Spinal cord (tissue), 10 donors: ENCODE measurements around the gene IGSF11. TPM values are rescaled to one million over a fixed set of nuclear protein-coding genes. Genes with fewer than 3 reads are reported as not detected.

Source experiments
- DNase-seq, 6 donors: peaks; one replicate each; pipeline versions ENCODE4 v3.0.0 to v3.0.0-alpha.2; 2013 to 2015; ENCODE audit warnings: low spot score in 6 of 6, low read depth in 4 of 6
- H3K27ac ChIP-seq: one replicate; pipeline ENCODE4 v1.5.1; 2013; ENCODE audit warnings: low read depth, low read length, control low read depth
- H3K27me3 ChIP-seq: one replicate; pipeline ENCODE4 v1.6.1; 2013; ENCODE audit warnings: low read length; ENCODE audit not compliant: control insufficient read depth, insufficient read depth
- H3K36me3 ChIP-seq: one replicate; pipeline ENCODE4 v1.6.1; 2013; ENCODE audit warnings: low read length; ENCODE audit not compliant: control insufficient read depth, insufficient read depth
- H3K4me1 ChIP-seq: one replicate; pipeline ENCODE4 v1.6.1; 2013; ENCODE audit warnings: low read length; ENCODE audit not compliant: control insufficient read depth, insufficient read depth
- H3K4me3 ChIP-seq: one replicate; pipeline ENCODE4 v1.5.1; 2013; ENCODE audit warnings: low read depth, low read length, control low read depth
- H3K9me3 ChIP-seq: one replicate; pipeline ENCODE4 v1.6.1; 2013; ENCODE audit warnings: low read length; ENCODE audit not compliant: control insufficient read depth, insufficient read depth
- WGBS: methylation state at CpG from one replicate; pipeline ENCODE4 v1.1.5; 2013; ENCODE audit warnings: missing lambda C conversion rate; ENCODE audit not compliant: insufficient coverage; 5-methylcytosine and 5-hydroxymethylcytosine counted together
- polyA plus RNA-seq, 2 donors: library from polyadenylated mRNA; unstranded; fragments of 120-200 nt; gene quantifications; one replicate each; pipeline ENCODE4 v1.2.1, GENCODE V29; 2013; ENCODE audit not compliant: insufficient read length in 2 of 2
- total RNA-seq, 2 donors: library from RNA; depleted of rRNA in 1 of 2; stranded (reverse); fragments of 120-200 nt in 1 of 2; fragments of >200 nt in 1 of 2; gene quantifications; one replicate each; pipeline versions ENCODE4 v1.2.3 to v1.2.4, GENCODE V29; 2013 to 2014
- donor health status: healthy.

Gene IGSF11
- total and polyA plus RNA-seq, 4 donors: 13.6 to 41.7 (median 31.6) TPM

GRCh38 chr3:118941236-118941635 is 93.4 kb downstream of the IGSF11 start:
- Histone ChIP-seq H3K27ac (no peak overlapping the region), H3K36me3 (no peaks in the 10 kb centered on the region), H3K4me1 (no peaks in the 10 kb centered on the region), H3K27me3 (no peaks in the 10 kb centered on the region), H3K9me3 (peaks cover 1% of the 10 kb centered on the region), H3K4me3 (no peak overlapping the region)
- no CpG with 5 or more reads among the region's 3 CpGs for WGBS
- no peak for DNase-seq

GRCh38 chr3:118938183-118938961 is 96.3 kb downstream of the IGSF11 start:
- Histone ChIP-seq H3K4me3 (no peak overlapping the region), H3K27ac (no peak overlapping the region), H3K4me1 (no peaks in the 10 kb centered on the region), H3K27me3 (no peaks in the 10 kb centered on the region), H3K36me3 (no peaks in the 10 kb centered on the region), H3K9me3 (peaks cover 1% of the 10 kb centered on the region)
- DNase-seq: no peak
- WGBS: 90% methylated on average over 2 of the region's 5 CpGs

- WGBS: 43% methylated on average over 1 of the region's 1 CpG
- H3K9me3 ChIP-seq: peaks cover 1% of the 10 kb centered on the region
Observed at GRCh38 chr3:118936811-118937210, 97.8 kb downstream of the IGSF11 start.

DNA sequence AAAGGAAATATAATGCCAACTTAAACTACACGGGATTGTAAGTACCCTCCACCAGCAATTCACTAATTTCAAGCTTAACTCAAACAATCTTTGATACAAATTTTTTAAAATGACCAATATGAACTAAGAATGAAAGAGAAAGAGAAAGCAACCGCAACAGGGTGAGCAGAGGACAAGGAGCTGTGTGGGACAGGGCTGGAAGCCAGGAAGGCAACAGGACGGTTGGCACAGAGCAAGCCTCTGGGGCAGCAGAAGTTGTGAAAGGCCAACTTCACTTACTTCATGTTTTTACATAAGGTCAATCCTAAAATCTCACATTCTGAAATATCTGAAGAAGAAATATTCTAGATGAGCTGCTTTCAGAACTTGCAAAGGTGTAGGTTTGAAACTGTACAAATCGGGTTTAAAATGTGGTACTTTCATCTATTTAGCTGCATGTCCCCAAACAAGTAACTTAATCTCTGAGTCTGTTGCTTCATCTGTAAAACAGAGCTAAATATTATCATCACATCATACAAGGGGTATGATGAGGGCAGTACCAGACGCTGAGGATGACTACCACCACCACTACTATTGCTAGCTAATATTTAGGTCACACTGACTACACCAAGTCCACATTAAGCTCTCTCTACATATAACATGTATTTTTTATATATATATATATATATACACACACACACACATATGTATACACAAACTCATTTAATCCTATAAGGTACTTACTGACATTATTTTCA is 101.7 kb downstream of the IGSF11 start:
- no CpG with 5 or more reads among the region's 5 CpGs for whole genome bisulfite sequencing
- H3K4me3 ChIP-seq: no peak overlapping the region
- H3K36me3 ChIP-seq: peaks cover 3% of the 10 kb centered on the region
- no peaks in the 10 kb centered on the region for H3K9me3 ChIP-seq
- peak in 1 of 6 donors; percentile 7 for DNase-seq
- H3K27ac ChIP-seq: no peak overlapping the region
- H3K27me3 ChIP-seq: no peaks in the 10 kb centered on the region
- H3K4me1 ChIP-seq: no peaks in the 10 kb centered on the region

More at GRCh38 chr3:118936811-118937210, 97.8 kb downstream of the IGSF11 start:
- Histone ChIP-seq H3K36me3 (no peaks in the 10 kb centered on the region), H3K4me1 (no peaks in the 10 kb centered on the region), H3K4me3 (no peak overlapping the region), H3K27me3 (no peaks in the 10 kb centered on the region), H3K27ac (no peak overlapping the region)
- DNase-seq: no peak

GRCh38 chr3:118931996-118932395 is 102.7 kb downstream of the IGSF11 start:
- H3K36me3 ChIP-seq: peaks cover 3% of the 10 kb centered on the region
- H3K4me1 ChIP-seq: no peaks in the 10 kb centered on the region
- H3K27ac ChIP-seq: no peak overlapping the region
- H3K9me3 ChIP-seq: no peaks in the 10 kb centered on the region
- WGBS: no CpG with 5 or more reads among the region's 2 CpGs
- H3K4me3 ChIP-seq: no peak overlapping the region
- H3K27me3 ChIP-seq: no peaks in the 10 kb centered on the region
- no peak for DNase-seq

DNA sequence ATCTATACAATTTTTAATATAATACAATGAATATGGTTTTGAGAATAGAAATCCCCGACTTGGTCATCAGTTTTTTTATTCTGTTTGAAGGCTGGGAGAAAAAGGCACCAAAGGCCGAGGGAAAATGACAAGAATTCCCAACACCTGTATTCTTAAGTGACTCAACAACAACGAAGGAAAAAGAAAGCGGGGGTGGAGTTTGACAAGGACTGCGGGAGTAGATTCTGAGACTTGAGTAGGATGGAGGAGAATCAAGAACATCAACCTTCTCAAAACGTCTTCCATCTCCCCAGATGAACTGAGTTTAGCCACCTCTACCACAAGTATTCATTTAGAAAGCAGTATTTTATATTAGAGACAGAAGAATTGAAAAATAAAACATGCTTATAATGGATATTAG is 107.2 kb downstream of the IGSF11 start:
- H3K4me1 ChIP-seq: no peaks in the 10 kb centered on the region
- no CpG with 5 or more reads among the region's 6 CpGs for WGBS
- no peak overlapping the region for H3K27ac ChIP-seq
- no peaks in the 10 kb centered on the region for H3K9me3 ChIP-seq
- H3K36me3 ChIP-seq: peaks cover 3% of the 10 kb centered on the region
- no peaks in the 10 kb centered on the region for H3K27me3 ChIP-seq
- H3K4me3 ChIP-seq: no peak overlapping the region
- no peak for DNase-seq

DNA sequence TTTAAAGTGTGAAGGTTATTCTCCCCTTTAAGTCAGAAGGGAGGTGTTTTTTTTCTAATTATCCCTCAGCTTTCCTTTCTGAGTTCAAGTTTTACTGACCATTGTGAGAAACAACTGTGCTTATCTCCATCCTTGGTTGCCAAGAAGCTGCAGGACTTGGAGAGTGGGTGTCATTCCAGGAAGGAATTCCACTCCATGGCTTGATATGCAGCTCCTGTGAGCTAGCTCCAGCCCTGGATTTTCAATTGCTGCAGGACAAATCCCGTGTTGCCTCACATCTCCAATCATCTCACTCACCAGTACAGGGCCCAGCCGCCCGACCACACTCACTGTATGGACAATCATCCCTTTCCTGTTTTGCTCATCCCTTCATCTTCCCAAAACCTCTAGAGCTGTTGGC is 122.5 kb downstream of the IGSF11 start:
- Histone ChIP-seq H3K4me1 (no peaks in the 10 kb centered on the region), H3K4me3 (no peak overlapping the region), H3K27me3 (no peaks in the 10 kb centered on the region), H3K9me3 (no peaks in the 10 kb centered on the region), H3K27ac (no peak overlapping the region), H3K36me3 (no peaks in the 10 kb centered on the region)
- 72% methylated on average over 3 of the region's 3 CpGs for WGBS
- no peak for DNase-seq

DNA sequence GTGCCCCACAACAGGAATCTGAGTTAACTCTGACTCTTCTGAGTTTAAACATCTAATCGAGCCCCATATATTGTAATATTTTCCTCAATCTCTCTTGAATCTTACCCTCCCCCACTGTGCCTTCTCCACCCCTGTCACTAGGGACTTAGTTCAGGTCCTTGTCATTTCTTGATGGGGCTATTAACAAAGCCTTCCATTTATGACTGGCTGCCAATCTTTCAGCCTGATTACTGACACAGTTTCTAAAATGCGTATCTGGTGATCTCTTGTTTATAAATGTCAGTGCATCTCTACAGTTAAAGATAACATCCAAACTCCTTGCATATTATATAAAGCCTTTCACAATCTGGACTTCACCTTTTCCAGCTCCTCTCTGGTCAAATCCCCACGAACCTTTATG is 124.3 kb downstream of the IGSF11 start:
- Histone ChIP-seq H3K27ac (no peak overlapping the region), H3K4me3 (no peak overlapping the region)
- WGBS: 82% methylated on average over 1 of the region's 3 CpGs

GRCh38 chr3:118909763-118910162 is 124.9 kb downstream of the IGSF11 start:
- no peak overlapping the region for H3K27ac ChIP-seq
- no peaks in the 10 kb centered on the region for H3K27me3 ChIP-seq
- no peak overlapping the region for H3K4me3 ChIP-seq

More for the DNA sequence above, 124.3 kb downstream of the IGSF11 start:
- H3K4me1 ChIP-seq: no peaks in the 10 kb centered on the region
- H3K27me3 ChIP-seq: no peaks in the 10 kb centered on the region
- H3K9me3 ChIP-seq: no peaks in the 10 kb centered on the region
- no peak for DNase-seq
- no peaks in the 10 kb centered on the region for H3K36me3 ChIP-seq

DNA sequence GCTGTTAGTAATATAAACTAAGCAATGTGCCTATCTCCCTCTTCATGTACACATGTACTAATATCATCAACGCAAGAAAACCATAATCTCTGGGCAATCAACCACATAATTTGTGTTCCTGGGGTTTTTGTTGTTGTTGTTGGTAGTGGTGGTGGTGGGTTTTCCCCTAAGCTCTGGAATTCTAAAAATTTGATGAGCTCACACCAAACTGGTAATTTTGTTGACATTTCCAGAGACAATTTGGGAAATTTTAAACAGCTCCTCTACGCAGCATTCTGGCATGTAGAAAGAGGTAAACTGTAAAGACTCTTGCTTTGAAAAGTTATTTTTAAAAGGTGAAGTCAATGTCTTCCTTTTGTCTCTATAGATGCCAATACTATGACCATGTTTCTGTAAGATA is 126.7 kb downstream of the IGSF11 start:
- H3K9me3 ChIP-seq: no peaks in the 10 kb centered on the region
- no peak overlapping the region for H3K27ac ChIP-seq
- no CpG with 5 or more reads among the region's 2 CpGs for WGBS
- H3K4me3 ChIP-seq: no peak overlapping the region
- H3K36me3 ChIP-seq: no peaks in the 10 kb centered on the region
- no peak for DNase-seq
- H3K4me1 ChIP-seq: no peaks in the 10 kb centered on the region
- no peaks in the 10 kb centered on the region for H3K27me3 ChIP-seq

More at GRCh38 chr3:118909763-118910162, 124.9 kb downstream of the IGSF11 start:
- no peaks in the 10 kb centered on the region for H3K4me1 ChIP-seq
- no peaks in the 10 kb centered on the region for H3K9me3 ChIP-seq
- DNase-seq: no peak
- H3K36me3 ChIP-seq: no peaks in the 10 kb centered on the region
